ENCODE measurements around the gene USP22. TPM values are rescaled to one million over a fixed set of nuclear protein-coding genes. Genes with fewer than 3 reads are reported as not detected.

Gene USP22
- total and polyA plus RNA-seq, 7 donors: 46.4 to 287 (median 150) TPM

DNA sequence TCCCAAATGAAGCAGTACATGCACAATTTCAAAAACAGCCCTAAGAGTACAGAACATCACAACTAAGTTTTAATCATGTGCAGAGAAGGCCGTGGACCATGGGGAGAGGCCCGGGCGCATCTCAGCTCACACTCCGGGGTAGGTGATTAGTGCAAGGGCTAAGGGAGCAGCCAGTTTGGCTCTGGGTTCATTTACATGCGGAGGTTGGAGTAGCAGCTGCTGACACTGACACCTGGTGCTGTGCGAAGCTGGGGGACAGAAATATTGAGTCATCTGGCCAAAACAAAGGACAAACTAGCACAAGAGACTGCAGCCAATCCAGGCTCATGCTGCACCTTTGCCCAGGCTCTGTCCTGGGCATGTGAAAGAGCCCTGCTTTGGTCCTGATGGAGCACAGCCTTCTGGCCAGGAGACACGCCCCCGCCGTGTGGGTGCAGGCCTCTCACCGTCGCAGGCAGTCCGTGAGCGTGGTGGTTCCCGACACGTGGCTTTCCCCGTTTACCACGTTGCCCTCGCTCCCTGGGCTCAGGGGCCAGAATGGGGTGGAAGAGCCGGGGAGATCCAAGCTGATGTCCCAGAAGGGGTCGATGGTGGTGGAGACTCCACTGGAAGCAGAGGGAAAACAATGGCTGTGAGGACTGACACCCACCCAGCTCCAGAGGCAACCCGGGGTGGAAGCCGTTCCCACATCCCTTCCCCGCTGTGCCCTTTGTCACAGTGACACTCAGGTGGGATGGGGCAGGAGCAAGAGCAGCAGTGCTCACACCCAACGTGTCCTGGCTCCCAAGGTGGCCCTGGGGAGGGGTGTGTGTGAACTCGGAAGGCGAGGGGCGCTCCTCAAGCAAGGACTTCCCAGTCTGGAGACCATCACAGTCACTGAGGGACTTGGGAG, 31.9 kb downstream of the USP22 start:
- WGBS, 3 donors: 68 to 79% (median 73%) methylated on average over 26 to 27 of the region's 27 CpGs
- DNase-seq (peak; percentile 7 to 44), ATAC-seq (peak; percentile 12 to 30 (median 18))
- Histone ChIP-seq H3K9me3 (no peaks in the 10 kb centered on the region), H3K27me3 (ENCODE audit: insufficient read depth in 3 of 3, low read length in 2 of 3) (no peaks in the 10 kb centered on the region), H3K4me3 (no peak overlapping the region), H3K4me1 (no peaks in the 10 kb centered on the region), H3K36me3 (ENCODE audit: insufficient read depth in 1 of 2, low read depth in 1 of 2) (peaks cover 9 to 100% of the 10 kb centered on the region in 2 donors), H3K27ac (no peak overlapping the region)
- intact Hi-C loops (cut with DNase I): no loop called here
- TF ChIP-seq CTCF (IDR thresholded peaks at IDR 0.05): no peak

DNA sequence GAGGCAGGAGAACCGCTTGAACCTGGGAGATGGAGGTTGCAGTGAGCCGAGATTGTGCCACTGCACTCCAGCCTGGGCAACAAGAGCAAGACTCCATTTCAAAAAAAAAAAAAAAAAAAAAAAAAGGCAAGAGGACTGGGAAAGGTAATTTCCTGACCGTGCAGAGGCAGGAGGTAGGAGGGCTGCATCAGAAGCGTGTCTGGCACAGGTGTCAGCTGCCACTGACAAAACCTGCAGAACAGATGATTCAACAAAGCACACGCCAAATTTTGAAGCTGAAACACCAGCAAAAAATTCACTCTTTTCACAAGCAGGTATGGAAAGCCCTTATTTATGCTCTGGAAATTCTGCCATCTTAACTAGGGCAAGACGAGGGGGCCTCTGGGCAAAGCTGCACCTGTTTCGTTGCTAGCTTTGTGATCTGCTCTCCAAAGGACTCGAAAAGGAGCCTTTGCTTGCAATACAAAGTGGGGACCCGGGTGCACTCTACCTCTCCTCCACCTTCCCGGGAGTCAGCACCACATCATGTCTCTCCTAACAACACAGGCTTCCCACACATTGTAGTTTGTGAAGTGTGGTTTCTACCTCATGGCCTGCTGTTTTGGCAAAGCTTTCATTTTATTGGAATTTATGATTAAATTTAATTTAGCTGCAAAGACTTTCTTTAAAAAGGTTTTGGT, 33.7 kb downstream of the USP22 start:
- H3K36me3 ChIP-seq (ENCODE audit: insufficient read depth in 1 of 2, low read depth in 1 of 2): peaks cover 25 to 100% of the 10 kb centered on the region in 2 donors
- intact Hi-C loops (cut with DNase I): loop anchor here in 1 of 2 donors (10.0 kb wide), 1 partner anchor 386 kb away; no protein-coding TSS in a partner anchor
- WGBS, 3 donors: 77 to 86% (median 78%) methylated on average over 10 of the region's 10 CpGs
- DNase-seq: peak in 1 of 2 donors; percentile 1
- no peak overlapping the region for H3K27ac ChIP-seq
- no peak overlapping the region for H3K4me3 ChIP-seq
- H3K4me1 ChIP-seq: peaks cover 3% of the 10 kb centered on the region
- ATAC-seq: no peak
- no peaks in the 10 kb centered on the region for H3K9me3 ChIP-seq
- no peak for TF ChIP-seq CTCF (IDR thresholded peaks at IDR 0.05)
- H3K27me3 ChIP-seq (ENCODE audit: insufficient read depth in 3 of 3, low read length in 2 of 3): no peaks in the 10 kb centered on the region

- WGBS, 3 donors: 83 to 87% (median 84%) methylated on average over 13 of the region's 13 CpGs
These were observed 34.5 kb downstream of the USP22 start for GRCh38 chr17:21008160-21008915.

More at GRCh38 chr17:21008160-21008915, 34.5 kb downstream of the USP22 start:
- Histone ChIP-seq H3K36me3 (ENCODE audit: insufficient read depth in 1 of 2, low read depth in 1 of 2) (peaks cover 23 to 100% of the 10 kb centered on the region in 2 donors), H3K27me3 (ENCODE audit: insufficient read depth in 3 of 3, low read length in 2 of 3) (no peaks in the 10 kb centered on the region), H3K9me3 (no peaks in the 10 kb centered on the region), H3K4me1 (peaks cover 3% of the 10 kb centered on the region), H3K27ac (no peak overlapping the region), H3K4me3 (no peak overlapping the region)
- ATAC-seq: no peak
- no peak for TF ChIP-seq CTCF (IDR thresholded peaks at IDR 0.05)
- peak; percentile 1 to 15 for DNase-seq
- intact Hi-C loops (cut with DNase I): loop anchor here in 1 of 2 donors (10.0 kb wide), 1 partner anchor 386 kb away; no protein-coding TSS in a partner anchor

Measured in psoas muscle (tissue), 8 donors.